HepG2 (cell line): Measurements from ENCODE around the gene CFAP119. TPM values are rescaled to one million over a fixed set of nuclear protein-coding genes. Genes with fewer than 3 reads are reported as not detected.

ENCODE experiments used
- ATF5 ChIP-seq: sonication (generic); formaldehyde crosslinking; IDR thresholded peaks from 2 replicates; pipeline ENCODE4 v1.4.0; 2020; ENCODE audit warnings: mild to moderate bottlenecking, low read depth, missing genetic modification reagents
- DNMT3B ChIP-seq: conservative IDR thresholded peaks from 2 replicates; pipeline ENCODE4 v1.6.1; 2016; ENCODE audit warnings: missing biosample characterization, control low read depth
- GATAD2A ChIP-seq: IDR thresholded peaks from 2 replicates; pipeline ENCODE4 v1.6.1; 2016
- LRRFIP1 ChIP-seq: sonication (generic); formaldehyde crosslinking; conservative IDR thresholded peaks from 2 replicates; pipeline ENCODE4 v1.4.0; 2020; ENCODE audit warnings: missing genetic modification reagents
- PAX8 ChIP-seq: sonication (generic); formaldehyde crosslinking; IDR thresholded peaks from 2 replicates; pipeline ENCODE4 v1.8.0; 2022; ENCODE audit warnings: mild to moderate bottlenecking, missing genetic modification reagents, borderline replicate concordance
- PHF5A ChIP-seq: IDR thresholded peaks from one replicate; pipeline ENCODE4 v1.6.1; 2018; ENCODE audit warnings: low read depth, missing genetic modification reagents; ENCODE audit not compliant: unreplicated experiment
- RORA ChIP-seq: sonication (generic); formaldehyde crosslinking; IDR thresholded peaks from 2 replicates; pipeline ENCODE4 v1.5.0; 2020; ENCODE audit warnings: mild to moderate bottlenecking, missing genetic modification reagents, moderate library complexity
- SMARCE1 ChIP-seq: fragments of 450-650 bp; IDR thresholded peaks from 2 replicates; pipeline ENCODE4 v1.6.1; 2017; ENCODE audit warnings: borderline replicate concordance
- SP140L ChIP-seq: sonication (generic); formaldehyde crosslinking; IDR thresholded peaks from 2 replicates; pipeline ENCODE4 v1.4.0; 2020; ENCODE audit warnings: missing genetic modification reagents, borderline replicate concordance
- THAP9 ChIP-seq: sonication (generic); formaldehyde crosslinking; IDR thresholded peaks from 2 replicates; pipeline ENCODE4; 2020; ENCODE audit warnings: missing genetic modification reagents, mild to moderate bottlenecking, borderline replicate concordance
- ZFP41 ChIP-seq: sonication (generic); formaldehyde crosslinking; IDR thresholded peaks from 2 replicates; pipeline ENCODE4 v1.4.0; 2020; ENCODE audit warnings: mild to moderate bottlenecking, missing genetic modification reagents, borderline replicate concordance
- ZFP90 ChIP-seq: sonication (generic); formaldehyde crosslinking; IDR thresholded peaks from 2 replicates; pipeline ENCODE4 v1.8.0; 2022; ENCODE audit warnings: missing genetic modification reagents, mild to moderate bottlenecking, inconsistent platforms, borderline replicate concordance
- polyA plus RNA-seq, 8 experiments: library from polyadenylated mRNA; depleted of rRNA in 3 of 8; stranded (reverse) in 7 of 8; unstranded in 1 of 8; fragments of >200 nt; fragmentation: Illumina TruSeq in 4 of 8; extraction: Trizol in 4 of 8; gene quantifications; 2 replicates each; pipeline versions ENCODE4 v1.2.1 to v1.2.3, GENCODE V29; 2011 to 2016; ENCODE audit warnings: low read depth in 4 of 8, missing spikeins in 1 of 8, mixed read lengths in 1 of 8; ENCODE audit not compliant: insufficient read depth in 1 of 8
- total RNA-seq, 5 experiments: library from RNA; depleted of rRNA; stranded (reverse); fragments of >200 nt; fragmentation: Illumina TruSeq; extraction: Trizol; gene quantifications; 2 replicates each; pipeline ENCODE4 v1.2.3, GENCODE V29; 2016; ENCODE audit warnings: low read depth in 1 of 5
- TF ChIP-seq, protein P1 (sequence below), 2 experiments: IDR thresholded peaks; 2 replicates each; pipeline ENCODE4 v1.6.1; 2011 to 2012; ENCODE audit warnings: low read length in 2 of 2, borderline replicate concordance in 1 of 2, low read depth in 1 of 2, mild to moderate bottlenecking in 1 of 2, moderate library complexity in 1 of 2
- TF ChIP-seq, protein P2 (sequence below): IDR thresholded peaks from 2 replicates; pipeline ENCODE4 v1.6.1; 2016; ENCODE audit warnings: missing biosample characterization, missing genetic modification reagents, low read depth
- TF ChIP-seq, protein P3 (sequence below): sonication (generic); formaldehyde crosslinking; conservative IDR thresholded peaks from 2 replicates; pipeline ENCODE4 v1.4.0; 2020; ENCODE audit warnings: missing genetic modification reagents

CFAP119 gene
- total and polyA plus RNA-seq, 2 of the 13 experiments (the other 11 are each of a cell fraction or from before 2014, with no cell fraction given) = 6.4 TPM

DNA sequence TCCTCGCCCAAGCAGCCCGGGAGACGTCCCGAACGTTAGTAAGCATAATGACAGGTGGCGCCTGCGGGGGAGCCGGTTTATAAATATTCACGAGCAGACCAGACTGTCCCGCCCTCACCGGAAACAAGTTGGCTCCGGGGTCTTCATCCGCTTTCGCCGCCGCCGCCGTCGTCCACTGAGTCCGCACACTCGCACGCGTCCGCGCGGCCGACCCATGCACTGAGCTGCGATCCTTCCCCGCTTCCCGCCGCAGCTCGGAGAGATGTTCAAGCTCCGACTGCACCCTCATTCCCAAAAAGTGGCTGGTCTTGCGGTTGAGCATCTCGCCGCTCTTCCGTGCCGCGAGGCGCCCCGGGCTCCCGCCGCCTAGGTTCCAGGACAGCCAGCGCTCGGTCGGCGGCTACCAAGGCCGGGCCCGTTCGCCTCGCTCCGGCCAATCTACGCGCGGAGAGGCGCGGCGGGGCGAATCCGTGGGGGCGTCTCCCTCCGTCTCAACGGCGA lies 385 bp downstream of the CFAP119 start (continued):
- no peak for TF ChIP-seq LRRFIP1
- TF ChIP-seq PHF5A (CRISPR knock-in tag) = no peak
- TF ChIP-seq, protein P1, sequence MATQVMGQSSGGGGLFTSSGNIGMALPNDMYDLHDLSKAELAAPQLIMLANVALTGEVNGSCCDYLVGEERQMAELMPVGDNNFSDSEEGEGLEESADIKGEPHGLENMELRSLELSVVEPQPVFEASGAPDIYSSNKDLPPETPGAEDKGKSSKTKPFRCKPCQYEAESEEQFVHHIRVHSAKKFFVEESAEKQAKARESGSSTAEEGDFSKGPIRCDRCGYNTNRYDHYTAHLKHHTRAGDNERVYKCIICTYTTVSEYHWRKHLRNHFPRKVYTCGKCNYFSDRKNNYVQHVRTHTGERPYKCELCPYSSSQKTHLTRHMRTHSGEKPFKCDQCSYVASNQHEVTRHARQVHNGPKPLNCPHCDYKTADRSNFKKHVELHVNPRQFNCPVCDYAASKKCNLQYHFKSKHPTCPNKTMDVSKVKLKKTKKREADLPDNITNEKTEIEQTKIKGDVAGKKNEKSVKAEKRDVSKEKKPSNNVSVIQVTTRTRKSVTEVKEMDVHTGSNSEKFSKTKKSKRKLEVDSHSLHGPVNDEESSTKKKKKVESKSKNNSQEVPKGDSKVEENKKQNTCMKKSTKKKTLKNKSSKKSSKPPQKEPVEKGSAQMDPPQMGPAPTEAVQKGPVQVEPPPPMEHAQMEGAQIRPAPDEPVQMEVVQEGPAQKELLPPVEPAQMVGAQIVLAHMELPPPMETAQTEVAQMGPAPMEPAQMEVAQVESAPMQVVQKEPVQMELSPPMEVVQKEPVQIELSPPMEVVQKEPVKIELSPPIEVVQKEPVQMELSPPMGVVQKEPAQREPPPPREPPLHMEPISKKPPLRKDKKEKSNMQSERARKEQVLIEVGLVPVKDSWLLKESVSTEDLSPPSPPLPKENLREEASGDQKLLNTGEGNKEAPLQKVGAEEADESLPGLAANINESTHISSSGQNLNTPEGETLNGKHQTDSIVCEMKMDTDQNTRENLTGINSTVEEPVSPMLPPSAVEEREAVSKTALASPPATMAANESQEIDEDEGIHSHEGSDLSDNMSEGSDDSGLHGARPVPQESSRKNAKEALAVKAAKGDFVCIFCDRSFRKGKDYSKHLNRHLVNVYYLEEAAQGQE (IDR thresholded peaks at IDR 0.05; ENCODE audit: borderline replicate concordance in 1 of 2, low read depth in 1 of 2, low read length in 2 of 2) = no peak
- TF ChIP-seq SMARCE1 = no peak
- TF ChIP-seq PAX8 (CRISPR knock-in tag) = no peak
- no peak for TF ChIP-seq RORA (CRISPR knock-in tag)
- TF ChIP-seq GATAD2A (CRISPR knock-in tag) = no peak
- 0 out of 2 replicates have a peak, but pooled peaks have one; percentile 25 for TF ChIP-seq ZFP41 (CRISPR knock-in tag)
- TF ChIP-seq SP140L = no peak
- TF ChIP-seq THAP9 (CRISPR knock-in tag) = no peak
- TF ChIP-seq, protein P2, sequence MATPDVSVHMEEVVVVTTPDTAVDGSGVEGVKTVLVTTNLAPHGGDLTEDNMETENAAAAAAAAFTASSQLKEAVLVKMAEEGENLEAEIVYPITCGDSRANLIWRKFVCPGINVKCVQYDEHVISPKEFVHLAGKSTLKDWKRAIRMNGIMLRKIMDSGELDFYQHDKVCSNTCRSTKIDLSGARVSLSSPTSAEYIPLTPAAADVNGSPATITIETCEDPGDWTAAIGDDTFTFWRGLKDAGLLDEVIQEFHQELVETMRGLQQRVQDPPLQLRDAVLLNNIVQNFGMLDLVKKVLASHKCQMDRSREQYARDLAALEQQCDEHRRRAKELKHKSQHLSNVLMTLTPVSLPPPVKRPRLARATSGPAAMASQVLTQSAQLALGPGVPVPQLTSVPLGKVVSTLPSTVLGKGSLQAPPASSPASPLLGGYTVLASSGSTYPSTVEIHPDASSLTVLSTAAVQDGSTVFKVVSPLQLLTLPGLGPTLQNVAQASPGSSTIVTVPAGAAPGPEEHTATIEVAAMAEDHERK = no peak
- no peak for TF ChIP-seq DNMT3B (CRISPR knock-in tag)
- TF ChIP-seq, protein P3, sequence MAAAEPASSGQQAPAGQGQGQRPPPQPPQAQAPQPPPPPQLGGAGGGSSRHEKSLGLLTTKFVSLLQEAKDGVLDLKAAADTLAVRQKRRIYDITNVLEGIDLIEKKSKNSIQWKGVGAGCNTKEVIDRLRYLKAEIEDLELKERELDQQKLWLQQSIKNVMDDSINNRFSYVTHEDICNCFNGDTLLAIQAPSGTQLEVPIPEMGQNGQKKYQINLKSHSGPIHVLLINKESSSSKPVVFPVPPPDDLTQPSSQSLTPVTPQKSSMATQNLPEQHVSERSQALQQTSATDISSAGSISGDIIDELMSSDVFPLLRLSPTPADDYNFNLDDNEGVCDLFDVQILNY (CRISPR knock-in tag) = no peak
- no peak; the same call in 1 of the 2 replicates for TF ChIP-seq ZFP90 (CRISPR knock-in tag)
- TF ChIP-seq ATF5 (CRISPR knock-in tag) = no peak
